ENCODE measurements around the gene CD180. TPM values are rescaled to one million over a fixed set of nuclear protein-coding genes. Genes with fewer than 3 reads are reported as not detected.

CD180 gene
- total RNA-seq, result not detected in 2 replicates

DNA sequence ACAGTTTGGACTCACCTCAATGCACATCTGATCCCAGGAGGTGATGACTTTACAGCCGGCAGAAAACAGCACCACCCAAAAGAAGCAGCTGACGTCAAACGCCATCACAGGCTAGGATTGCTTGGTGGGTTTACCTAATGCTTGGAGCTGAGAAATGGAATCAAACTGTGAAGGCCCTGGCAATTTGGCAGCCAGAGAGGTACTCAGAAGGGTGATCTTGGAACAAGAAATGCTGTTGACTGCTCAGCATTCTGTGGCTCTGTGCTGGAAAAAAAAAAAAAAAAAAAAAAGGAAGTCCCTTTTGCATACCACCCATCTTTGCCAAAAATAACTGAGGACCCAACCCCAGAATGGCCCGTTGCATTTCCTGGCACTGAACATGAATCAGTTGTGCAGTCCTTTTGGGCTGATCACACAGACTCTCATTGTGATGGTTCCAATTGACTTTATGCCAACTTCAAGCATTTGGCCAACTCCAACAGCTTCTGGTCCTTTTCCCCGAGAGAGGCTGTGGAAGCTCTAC is at the start of gene CD180:
Gene CD180, minus strand, starts transcription at position 263 of the 523 bp plus-strand sequence. Its CDS starts 158 bp downstream, at position 105.

